Nephron (organoid): Measurements from ENCODE around the gene ZMIZ1.

Source experiments
- H3K27ac Mint-ChIP-seq, 3 experiments: 2 replicates each; pipeline ENCODE4 v1.8.0; 2020; ENCODE audit warnings: mixed read lengths in 3 of 3, mild to moderate bottlenecking in 2 of 3, moderate library complexity in 1 of 3
- H3K27me3 Mint-ChIP-seq: 2 replicates; pipeline ENCODE4 v1.8.0; 2021; ENCODE audit warnings: low read depth, mild to moderate bottlenecking, moderate library complexity, mixed read lengths
- H3K36me3 Mint-ChIP-seq: 2 replicates; pipeline ENCODE4 v1.8.0; 2020; ENCODE audit warnings: low read depth, mixed read lengths
- H3K4me1 Mint-ChIP-seq: 2 replicates; pipeline ENCODE4 v1.8.0; 2020; ENCODE audit warnings: mixed read lengths
- H3K4me3 Mint-ChIP-seq, 3 experiments: 2 replicates each; pipeline ENCODE4 v1.8.0; 2020; ENCODE audit warnings: mild to moderate bottlenecking in 3 of 3, mixed read lengths in 3 of 3, moderate library complexity in 2 of 3
- H3K9me3 Mint-ChIP-seq: 2 replicates; pipeline ENCODE4 v1.8.0; 2020; ENCODE audit warnings: mixed read lengths
- TF ChIP-seq, protein P1 (sequence below), 3 experiments: fragments of 200-600 bp; sonication (generic); IDR thresholded peaks; one replicate each; pipeline ENCODE4 v1.5.0; 2021; ENCODE audit warnings: antibody characterized with exemption in 3 of 3; ENCODE audit not compliant: unreplicated experiment in 3 of 3

ZMIZ1 gene

DNA sequence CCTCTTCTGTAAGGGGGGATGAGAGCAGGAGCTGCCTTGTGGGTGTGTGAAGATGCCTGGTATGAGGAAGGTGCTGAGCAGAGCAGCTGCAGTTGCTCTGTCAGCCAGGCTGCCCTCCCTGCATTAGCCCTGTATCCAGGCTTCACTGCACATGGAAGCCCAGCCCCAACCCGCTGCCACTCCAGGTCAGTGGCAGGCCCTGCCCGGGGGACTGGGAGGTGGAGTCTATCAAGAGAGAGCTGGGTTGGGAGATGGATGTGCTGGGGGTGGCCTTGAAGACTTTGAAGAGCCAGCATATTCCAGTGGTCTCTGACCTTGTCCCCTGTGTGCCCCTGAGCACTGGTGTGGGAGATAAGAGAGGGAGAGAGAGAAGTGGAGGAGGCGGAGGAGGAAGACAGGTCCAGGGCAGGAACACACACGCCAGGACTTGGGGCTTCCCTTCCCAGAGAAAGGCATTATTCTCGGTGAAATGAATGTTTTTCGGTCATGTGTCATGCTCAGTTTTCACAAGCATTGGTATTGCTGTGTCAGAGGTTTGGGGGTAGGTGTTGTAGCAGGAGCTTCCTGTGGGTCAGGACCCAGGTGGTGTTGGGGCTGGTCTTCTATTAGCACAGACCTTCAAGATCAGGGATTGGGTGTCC, 281.1 kb downstream of the ZMIZ1 start:
- TF ChIP-seq, protein P1, sequence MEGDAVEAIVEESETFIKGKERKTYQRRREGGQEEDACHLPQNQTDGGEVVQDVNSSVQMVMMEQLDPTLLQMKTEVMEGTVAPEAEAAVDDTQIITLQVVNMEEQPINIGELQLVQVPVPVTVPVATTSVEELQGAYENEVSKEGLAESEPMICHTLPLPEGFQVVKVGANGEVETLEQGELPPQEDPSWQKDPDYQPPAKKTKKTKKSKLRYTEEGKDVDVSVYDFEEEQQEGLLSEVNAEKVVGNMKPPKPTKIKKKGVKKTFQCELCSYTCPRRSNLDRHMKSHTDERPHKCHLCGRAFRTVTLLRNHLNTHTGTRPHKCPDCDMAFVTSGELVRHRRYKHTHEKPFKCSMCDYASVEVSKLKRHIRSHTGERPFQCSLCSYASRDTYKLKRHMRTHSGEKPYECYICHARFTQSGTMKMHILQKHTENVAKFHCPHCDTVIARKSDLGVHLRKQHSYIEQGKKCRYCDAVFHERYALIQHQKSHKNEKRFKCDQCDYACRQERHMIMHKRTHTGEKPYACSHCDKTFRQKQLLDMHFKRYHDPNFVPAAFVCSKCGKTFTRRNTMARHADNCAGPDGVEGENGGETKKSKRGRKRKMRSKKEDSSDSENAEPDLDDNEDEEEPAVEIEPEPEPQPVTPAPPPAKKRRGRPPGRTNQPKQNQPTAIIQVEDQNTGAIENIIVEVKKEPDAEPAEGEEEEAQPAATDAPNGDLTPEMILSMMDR (IDR thresholded peaks at IDR 0.05; ENCODE audit: unreplicated experiment in 3 of 3) = no peak
- peaks cover 38% of the 10 kb centered on the region for H3K36me3 Mint-ChIP-seq

DNA sequence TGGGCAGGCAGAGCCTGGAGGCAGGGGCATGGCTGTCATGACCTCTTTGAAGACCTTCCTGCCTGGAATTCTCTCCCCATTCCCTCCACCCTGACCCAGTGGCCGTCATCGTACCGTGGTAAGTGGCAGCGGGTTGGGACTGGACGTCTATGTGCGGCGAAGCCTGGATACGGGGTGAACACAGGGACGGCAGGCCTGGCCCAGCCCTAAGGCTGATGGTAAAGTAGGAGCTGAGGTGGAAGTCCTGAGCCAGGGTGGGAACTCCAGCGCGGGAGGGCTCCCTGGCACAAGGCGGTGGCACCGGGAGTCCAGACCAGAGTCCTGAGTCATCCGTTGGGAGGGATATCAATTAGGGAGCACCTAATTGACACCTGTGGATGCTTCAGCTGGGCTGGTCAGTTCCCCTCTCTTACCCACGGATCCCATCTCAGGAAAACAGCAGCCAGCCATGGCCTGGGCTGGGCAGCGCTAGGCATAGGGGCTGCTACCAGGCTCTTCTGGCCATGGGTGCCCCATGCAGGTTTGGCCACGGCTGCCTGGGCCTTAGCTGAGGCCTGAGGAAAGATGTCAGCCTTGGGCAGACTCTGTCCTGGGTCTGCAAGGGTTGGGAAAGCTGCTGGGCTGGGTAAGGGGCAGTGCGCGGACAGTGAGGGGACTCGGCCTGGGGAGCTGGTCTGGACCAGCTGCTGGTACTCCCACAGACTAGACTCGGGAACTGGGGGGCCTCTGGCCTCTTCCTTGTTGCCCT, 281.8 kb downstream of the ZMIZ1 start:
- Mint-ChIP-seq H3K27ac (peak overlapping the region in 1 of 3 experiments; percentile 78), H3K27me3 (no peaks in the 10 kb centered on the region), H3K9me3 (peaks cover 3% of the 10 kb centered on the region), H3K36me3 (peaks cover 45% of the 10 kb centered on the region), H3K4me3 (no peak overlapping the region), H3K4me1 (peaks cover 17% of the 10 kb centered on the region)
- TF ChIP-seq, protein P1 (IDR thresholded peaks at IDR 0.05; ENCODE audit: unreplicated experiment in 3 of 3) = no peak

More for the DNA sequence above, 281.1 kb downstream of the ZMIZ1 start:
- peak overlapping the region in 1 of 3 experiments; percentile 78 for H3K27ac Mint-ChIP-seq
- H3K9me3 Mint-ChIP-seq = no peaks in the 10 kb centered on the region
- H3K27me3 Mint-ChIP-seq = peaks cover 4% of the 10 kb centered on the region
- H3K4me3 Mint-ChIP-seq = peak overlapping the region; percentile 81 to 85 (median 83)
- peaks cover 17% of the 10 kb centered on the region for H3K4me1 Mint-ChIP-seq

DNA sequence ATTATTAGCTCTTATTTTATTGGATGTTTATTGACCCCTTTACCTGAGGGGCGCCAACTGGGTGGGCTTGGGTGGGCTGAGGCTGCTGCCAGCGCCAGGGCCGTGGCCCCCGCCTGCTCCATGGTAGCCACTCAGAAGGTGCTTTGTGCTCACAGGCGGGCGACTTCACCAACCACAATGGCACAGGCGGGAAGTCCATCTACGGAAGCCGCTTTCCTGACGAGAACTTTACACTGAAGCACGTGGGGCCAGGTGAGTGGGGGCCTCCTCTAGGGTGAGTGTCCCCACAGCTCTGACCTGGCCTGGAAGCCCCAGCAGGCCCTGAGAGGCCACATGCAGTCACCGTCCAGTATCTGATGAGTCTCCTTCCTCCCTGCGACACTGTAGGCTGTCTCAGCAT, 282.6 kb downstream of the ZMIZ1 start:
- no peaks in the 10 kb centered on the region for H3K27me3 Mint-ChIP-seq
- H3K9me3 Mint-ChIP-seq = peaks cover 4% of the 10 kb centered on the region
- no peak overlapping the region for H3K27ac Mint-ChIP-seq
- TF ChIP-seq, protein P1 (IDR thresholded peaks at IDR 0.05; ENCODE audit: unreplicated experiment in 3 of 3) = no peak
- H3K4me1 Mint-ChIP-seq = peaks cover 17% of the 10 kb centered on the region
- no peak overlapping the region for H3K4me3 Mint-ChIP-seq
- H3K36me3 Mint-ChIP-seq = peaks cover 52% of the 10 kb centered on the region

DNA sequence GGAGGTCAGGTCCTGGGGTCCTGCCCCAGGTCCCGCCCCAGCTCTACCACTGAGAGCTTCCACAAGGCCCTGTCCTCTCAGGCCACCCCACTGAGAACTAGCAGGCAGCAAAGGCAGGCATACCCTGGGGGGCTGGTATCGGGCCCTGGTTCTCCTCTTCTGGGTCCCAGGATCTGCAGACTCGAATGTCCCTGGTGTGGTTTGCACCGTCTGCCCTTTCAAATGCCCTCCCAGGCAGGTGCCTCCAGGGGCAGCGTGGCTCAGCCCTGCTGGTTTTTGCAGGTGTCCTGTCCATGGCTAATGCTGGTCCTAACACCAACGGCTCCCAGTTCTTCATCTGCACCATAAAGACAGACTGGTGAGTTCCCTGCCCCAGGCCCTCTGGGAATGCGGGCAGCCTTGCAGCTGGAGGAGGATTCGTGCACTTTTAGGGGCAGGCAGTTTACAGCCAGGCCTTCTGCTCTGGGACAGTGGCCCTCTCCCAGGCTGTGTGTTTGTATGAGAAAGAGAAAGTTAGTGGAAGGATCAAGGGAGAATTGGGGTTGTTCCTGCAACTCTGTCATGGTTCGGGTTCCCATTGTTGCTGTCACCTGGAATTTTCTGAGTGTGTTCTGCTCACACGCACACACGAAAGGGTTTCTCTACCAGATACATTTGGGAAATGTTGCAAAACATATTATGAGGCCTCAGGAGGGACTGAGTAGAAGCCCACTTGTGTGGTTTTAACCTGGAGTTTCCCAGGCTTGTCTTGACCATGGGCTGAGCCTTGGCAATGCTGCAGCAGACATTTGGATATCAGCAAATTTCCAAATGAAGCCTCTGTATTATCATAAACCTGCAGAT, 283.5 kb downstream of the ZMIZ1 start:
- TF ChIP-seq, protein P1 (IDR thresholded peaks at IDR 0.05; ENCODE audit: unreplicated experiment in 3 of 3) = no peak
- Mint-ChIP-seq H3K27ac (no peak overlapping the region), H3K36me3 (peaks cover 59% of the 10 kb centered on the region), H3K27me3 (no peaks in the 10 kb centered on the region), H3K4me3 (no peak overlapping the region), H3K9me3 (peaks cover 4% of the 10 kb centered on the region), H3K4me1 (peaks cover 17% of the 10 kb centered on the region)

DNA sequence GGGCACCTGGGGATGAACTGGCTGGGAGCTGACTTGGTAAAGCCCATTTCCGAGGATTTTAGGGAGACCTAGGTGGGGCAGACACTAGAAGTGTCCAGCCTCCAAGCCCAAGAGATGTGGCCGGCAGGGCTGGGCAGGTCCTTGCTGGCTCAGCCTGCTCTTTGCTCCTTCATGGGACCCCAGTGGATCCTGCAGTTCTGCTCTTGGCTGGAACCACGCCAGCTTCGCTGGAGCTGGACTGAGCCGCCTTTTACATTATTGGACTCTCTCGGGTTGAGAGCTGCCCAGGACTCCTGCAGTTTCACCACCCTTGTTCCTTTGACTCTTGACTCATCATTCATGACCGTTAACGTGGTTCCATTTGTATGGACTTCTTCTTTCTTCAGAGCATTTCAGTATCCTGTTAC, 284.2 kb downstream of the ZMIZ1 start:
- Mint-ChIP-seq H3K4me1 (peaks cover 17% of the 10 kb centered on the region), H3K27me3 (no peaks in the 10 kb centered on the region), H3K4me3 (no peak overlapping the region), H3K9me3 (peaks cover 4% of the 10 kb centered on the region), H3K36me3 (peaks cover 62% of the 10 kb centered on the region), H3K27ac (no peak overlapping the region)
- TF ChIP-seq, protein P1 (IDR thresholded peaks at IDR 0.05; ENCODE audit: unreplicated experiment in 3 of 3) = no peak
